GM10248 (cell line): ENCODE measurements around the gene ATP6V0A1.

ENCODE experiments used
- CTCF ChIA-PET: fragments of 300-600 bp; sonication (Branson Sonifier 250); formaldehyde crosslinking; extraction: SDS; loops from one replicate; lab custom pipeline; 2021; ENCODE audit warnings: antibody characterized with exemption; lab: Yijun Ruan, JAX
- POLR2A ChIA-PET: fragments of 350-650 bp; sonication (Branson Sonifier 250); formaldehyde crosslinking; extraction: SDS; loops from one replicate; lab custom pipeline; 2020; ENCODE audit warnings: antibody characterized with exemption; lab: Yijun Ruan, JAX
- DNase-seq: peaks from one replicate; pipeline ENCODE4 v3.0.0; 2012; ENCODE audit errors: extremely low spot score
- TF ChIP-seq, protein P1 (sequence below): IDR thresholded peaks from 2 replicates; pipeline ENCODE4 v1.5.1; 2012; ENCODE audit warnings: mild to moderate bottlenecking, low read depth; ENCODE audit errors: extremely low read depth, missing control alignments, control extremely low read depth

The ATP6V0A1 gene

DNA sequence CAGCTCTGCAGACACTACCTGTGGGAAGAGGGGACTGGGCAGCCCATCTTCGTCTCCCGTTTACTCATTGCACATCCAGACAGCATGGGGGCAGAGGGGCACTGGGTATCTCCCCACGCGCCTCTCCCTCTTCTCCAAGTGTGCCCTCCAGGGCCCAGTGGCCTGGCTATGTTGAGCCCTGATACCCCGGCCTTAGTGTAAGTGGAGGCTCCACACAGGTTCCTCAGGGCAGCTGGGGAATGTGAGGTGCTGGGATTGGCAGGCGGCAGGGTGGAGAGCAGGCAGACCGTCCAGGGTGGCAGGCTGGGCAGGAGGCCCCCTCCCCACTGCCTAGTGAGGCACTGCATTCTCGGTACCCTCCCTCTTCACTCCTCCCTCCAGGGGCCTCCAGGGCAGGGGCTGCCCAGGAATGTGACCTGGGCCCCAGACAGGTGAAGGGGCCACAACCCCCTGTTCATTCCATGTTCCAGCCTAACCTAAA is 64.2 kb downstream of the ATP6V0A1 start:
- DNase-seq, result no peak
- POLR2A ChIA-PET, result no interaction called here
- TF ChIP-seq, protein P1, sequence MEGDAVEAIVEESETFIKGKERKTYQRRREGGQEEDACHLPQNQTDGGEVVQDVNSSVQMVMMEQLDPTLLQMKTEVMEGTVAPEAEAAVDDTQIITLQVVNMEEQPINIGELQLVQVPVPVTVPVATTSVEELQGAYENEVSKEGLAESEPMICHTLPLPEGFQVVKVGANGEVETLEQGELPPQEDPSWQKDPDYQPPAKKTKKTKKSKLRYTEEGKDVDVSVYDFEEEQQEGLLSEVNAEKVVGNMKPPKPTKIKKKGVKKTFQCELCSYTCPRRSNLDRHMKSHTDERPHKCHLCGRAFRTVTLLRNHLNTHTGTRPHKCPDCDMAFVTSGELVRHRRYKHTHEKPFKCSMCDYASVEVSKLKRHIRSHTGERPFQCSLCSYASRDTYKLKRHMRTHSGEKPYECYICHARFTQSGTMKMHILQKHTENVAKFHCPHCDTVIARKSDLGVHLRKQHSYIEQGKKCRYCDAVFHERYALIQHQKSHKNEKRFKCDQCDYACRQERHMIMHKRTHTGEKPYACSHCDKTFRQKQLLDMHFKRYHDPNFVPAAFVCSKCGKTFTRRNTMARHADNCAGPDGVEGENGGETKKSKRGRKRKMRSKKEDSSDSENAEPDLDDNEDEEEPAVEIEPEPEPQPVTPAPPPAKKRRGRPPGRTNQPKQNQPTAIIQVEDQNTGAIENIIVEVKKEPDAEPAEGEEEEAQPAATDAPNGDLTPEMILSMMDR, result no peak
- CTCF ChIA-PET, result interaction anchor here (0.9 kb wide), 1 partner anchor 10 kb away, joined by 3 read pairs; no protein-coding TSS in a partner anchor

- ChIA-PET CTCF (interaction anchor here (1.5 to 1.8 kb wide), 2 partner anchors 122 to 214 kb away, joined by 3 to 4 read pairs; no protein-coding TSS in a partner anchor), POLR2A (no interaction called here)
- no peak for DNase-seq
- TF ChIP-seq, protein P1, result no peak
These were observed 66.5 kb downstream of the ATP6V0A1 start for GRCh38 chr17:42525221-42525620.

DNA sequence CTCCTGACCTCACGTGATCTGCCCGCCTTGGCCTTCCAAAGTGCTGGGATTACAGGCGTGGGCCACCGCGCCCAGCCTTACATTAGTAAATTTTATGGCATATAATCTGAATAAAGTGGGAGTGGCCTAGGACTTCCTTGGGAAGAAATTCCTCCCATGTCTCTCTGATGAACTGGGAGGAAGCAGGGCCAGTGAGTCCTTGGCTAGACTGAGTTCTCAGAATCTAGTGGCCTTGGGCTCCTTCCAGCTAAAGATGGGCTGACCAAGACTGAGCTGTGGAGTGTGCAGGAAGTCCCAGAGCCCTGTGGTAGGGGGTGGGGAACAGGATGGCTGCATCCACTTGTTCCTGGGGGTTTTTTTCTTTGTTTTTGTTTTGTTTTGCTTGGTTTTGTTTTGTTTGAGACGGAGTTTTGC is 67.4 kb downstream of the ATP6V0A1 start:
- POLR2A ChIA-PET, result no interaction called here
- DNase-seq, result no peak
- CTCF ChIA-PET, result interaction anchor here (0.6 to 2.2 kb wide), 9 partner anchors 8 to 202 kb away, joined by 3 to 14 read pairs (median 7); partner anchors contain the start of gene CAVIN1
- TF ChIP-seq, protein P1, result no peak

DNA sequence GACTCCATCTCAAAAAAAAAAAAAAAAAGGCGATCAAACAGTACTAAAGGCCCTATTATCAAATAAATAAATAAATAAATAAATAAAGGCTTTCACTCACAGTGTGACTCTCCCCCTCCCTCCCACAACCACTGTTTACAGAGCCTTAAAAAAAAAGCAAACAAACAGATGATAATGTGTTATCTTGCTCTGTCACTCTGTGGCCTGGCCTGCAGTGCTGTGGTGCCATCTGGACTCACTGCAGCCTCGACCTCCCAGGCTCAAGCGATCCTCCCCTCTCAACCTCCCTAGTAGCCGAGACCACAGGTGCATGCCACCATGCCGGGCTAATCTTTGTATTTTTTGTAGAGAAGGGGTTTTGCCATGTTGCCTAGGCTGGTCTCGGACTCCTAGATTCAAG is 69.3 kb downstream of the ATP6V0A1 start:
- POLR2A ChIA-PET, result interaction anchor here (0.8 kb wide), 1 partner anchor 9 kb away, joined by 3 read pairs; the partner anchor contains the start of gene NAGLU
- CTCF ChIA-PET, result interaction anchor here (0.6 to 2.2 kb wide), 37 partner anchors 8 to 510 kb away, joined by 3 to 14 read pairs (median 5); partner anchors contain the start of genes CAVIN1, DNAJC7 and NAGLU
- DNase-seq, result no peak
- TF ChIP-seq, protein P1, result no peak

DNA sequence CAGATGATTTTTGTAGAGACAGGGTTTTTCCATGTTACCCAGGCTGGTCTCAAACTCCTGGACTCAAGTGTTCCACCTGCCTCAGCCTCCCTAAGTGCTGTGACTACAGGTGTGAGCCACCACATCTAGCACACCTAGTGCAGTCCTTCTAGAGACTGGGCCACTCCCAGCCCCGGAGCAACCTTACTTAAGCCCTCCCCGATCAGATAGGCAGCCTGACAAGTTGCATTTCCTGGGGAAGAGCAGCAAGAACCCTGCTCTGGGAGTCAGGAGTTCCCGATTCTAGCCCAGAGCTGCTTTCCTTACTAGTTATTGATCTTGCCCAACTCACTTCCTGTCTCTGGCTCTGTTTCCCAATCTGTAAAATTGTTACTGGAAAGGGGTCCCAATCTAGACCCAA is 70.4 kb downstream of the ATP6V0A1 start:
- TF ChIP-seq, protein P1, result no peak
- ChIA-PET CTCF (interaction anchor here (1.8 kb wide), 1 partner anchor 124 kb away, joined by 3 read pairs; no protein-coding TSS in a partner anchor), POLR2A (no interaction called here)
- no peak for DNase-seq

DNA sequence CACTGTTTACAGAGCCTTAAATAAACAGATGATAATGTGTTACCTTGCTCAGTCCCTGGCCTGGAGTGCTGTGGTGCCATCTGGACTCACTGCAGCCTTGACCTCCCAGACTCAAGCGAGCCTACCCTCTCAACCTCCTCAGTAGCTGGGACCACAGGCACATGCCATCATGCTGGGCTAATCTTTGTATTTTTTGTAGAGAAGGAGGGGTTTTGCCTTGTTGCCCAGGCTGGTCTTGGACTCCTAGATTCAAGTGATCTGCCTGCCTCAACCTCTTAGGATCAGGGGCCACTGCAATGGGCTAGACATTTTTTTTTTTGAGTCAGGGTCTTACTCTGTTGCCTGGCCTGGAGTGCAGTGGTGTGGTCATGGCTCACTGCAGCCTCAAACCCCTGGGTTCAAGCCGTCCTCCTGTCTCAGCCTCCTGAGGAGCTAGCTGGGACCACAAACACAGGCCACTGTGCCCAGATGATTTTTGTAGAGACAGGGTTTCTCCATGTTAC is 72.3 kb downstream of the ATP6V0A1 start:
- no peak for DNase-seq
- TF ChIP-seq, protein P1, result no peak
- POLR2A ChIA-PET, result no interaction called here
- CTCF ChIA-PET, result interaction anchor here (0.8 to 1.5 kb wide), 6 partner anchors 10 to 218 kb away, joined by 3 to 4 read pairs (median 3); no protein-coding TSS in a partner anchor
